Measurements from ENCODE around the gene CCDC171. TPM values are rescaled to one million over a fixed set of nuclear protein-coding genes. Genes with fewer than 3 reads are reported as not detected.

The CCDC171 gene
- total RNA-seq, 4 donors from 2014 or later = 6.2 to 9.6 (median 7.8) TPM

GRCh38 chr9:15553528-15553898 is 670 bp downstream of the CCDC171 start:
- H3K9me3 ChIP-seq = no peaks in the 10 kb centered on the region
- no peaks in the 10 kb centered on the region for H3K36me3 ChIP-seq
- peaks cover 3% of the 10 kb centered on the region in 2 donors for H3K4me1 ChIP-seq
- no peaks in the 10 kb centered on the region for H3K27me3 ChIP-seq
- TF ChIP-seq POLR2A (IDR thresholded peaks at IDR 0.05) (no peak), CTCF (IDR thresholded peaks at IDR 0.05) (no peak)
- peak overlapping the region in 2 of 3 donors; percentile 83 to 88 for H3K27ac ChIP-seq
- DNase-seq = no peak
- peak overlapping the region; percentile 54 to 84 (median 75) for H3K4me3 ChIP-seq (replicated peaks in 1 of 3)
- WGBS, 2 donors = 1 to 2% methylated on average over 11 to 13 of the region's 13 CpGs
- intact Hi-C loops (cut with DNase I) = no loop called here

GRCh38 chr9:15570769-15571168 is 17.9 kb downstream of the CCDC171 start:
- no peak overlapping the region for H3K4me3 ChIP-seq (replicated peaks in 1 of 3)
- no peaks in the 10 kb centered on the region for H3K36me3 ChIP-seq
- no peak overlapping the region for H3K27ac ChIP-seq
- no peaks in the 10 kb centered on the region for H3K27me3 ChIP-seq
- intact Hi-C loops (cut with DNase I) = no loop called here
- no peaks in the 10 kb centered on the region for H3K4me1 ChIP-seq
- DNase-seq = no peak
- H3K9me3 ChIP-seq = no peaks in the 10 kb centered on the region
- no peak for TF ChIP-seq CTCF (IDR thresholded peaks at IDR 0.05)
- no peak for TF ChIP-seq POLR2A (IDR thresholded peaks at IDR 0.05)
- WGBS, 2 donors = 95 to 100% methylated on average over 2 of the region's 2 CpGs

GRCh38 chr9:15572200-15572770 is 19.4 kb downstream of the CCDC171 start:
- intact Hi-C loops (cut with DNase I) = no loop called here
- no peaks in the 10 kb centered on the region for H3K36me3 ChIP-seq
- H3K4me1 ChIP-seq = no peaks in the 10 kb centered on the region
- H3K4me3 ChIP-seq (replicated peaks in 1 of 3) = no peak overlapping the region
- TF ChIP-seq POLR2A (IDR thresholded peaks at IDR 0.05) = no peak
- H3K27me3 ChIP-seq = no peaks in the 10 kb centered on the region
- H3K27ac ChIP-seq = no peak overlapping the region
- H3K9me3 ChIP-seq = no peaks in the 10 kb centered on the region
- no peak for DNase-seq
- WGBS, 2 donors = 97 to 98% methylated on average over 1 of the region's 1 CpG

GRCh38 chr9:15576350-15577050 is 23.7 kb downstream of the CCDC171 start:
- no peaks in the 10 kb centered on the region for H3K27me3 ChIP-seq
- WGBS, 2 donors = 62% methylated on average over 8 of the region's 8 CpGs
- H3K36me3 ChIP-seq = no peaks in the 10 kb centered on the region
- no peak overlapping the region for H3K4me3 ChIP-seq (replicated peaks in 1 of 3)
- H3K27ac ChIP-seq = no peak overlapping the region
- TF ChIP-seq POLR2A (IDR thresholded peaks at IDR 0.05) (no peak), CTCF (IDR thresholded peaks at IDR 0.05) (no peak)
- no peak for DNase-seq
- H3K4me1 ChIP-seq = no peaks in the 10 kb centered on the region
- no peaks in the 10 kb centered on the region for H3K9me3 ChIP-seq
- intact Hi-C loops (cut with DNase I) = no loop called here

GRCh38 chr9:15578714-15579113 is 25.9 kb downstream of the CCDC171 start:
- TF ChIP-seq CTCF (IDR thresholded peaks at IDR 0.05) (no peak), POLR2A (IDR thresholded peaks at IDR 0.05) (no peak)
- WGBS, 2 donors = 86 to 88% methylated on average over 6 of the region's 6 CpGs
- H3K27ac ChIP-seq = no peak overlapping the region

More at GRCh38 chr9:15578714-15579113, 25.9 kb downstream of the CCDC171 start:
- no peak for DNase-seq
- Histone ChIP-seq H3K9me3 (no peaks in the 10 kb centered on the region), H3K4me1 (no peaks in the 10 kb centered on the region), H3K27me3 (no peaks in the 10 kb centered on the region), H3K4me3 (replicated peaks in 1 of 3) (no peak overlapping the region), H3K36me3 (no peaks in the 10 kb centered on the region)
- intact Hi-C loops (cut with DNase I) = no loop called here

All from thyroid gland (tissue), 4 donors.